HG02571 (cell line): ENCODE results near the gene CBFA2T3.

Experiments used
- ATAC-seq: cut with Tn5 transposase; IDR thresholded peaks from one replicate; pipeline ENCODE4 v1.9.1; 2021; ENCODE audit warnings: mild to moderate bottlenecking, moderate library complexity; ENCODE audit not compliant: unreplicated experiment

The CBFA2T3 gene

DNA sequence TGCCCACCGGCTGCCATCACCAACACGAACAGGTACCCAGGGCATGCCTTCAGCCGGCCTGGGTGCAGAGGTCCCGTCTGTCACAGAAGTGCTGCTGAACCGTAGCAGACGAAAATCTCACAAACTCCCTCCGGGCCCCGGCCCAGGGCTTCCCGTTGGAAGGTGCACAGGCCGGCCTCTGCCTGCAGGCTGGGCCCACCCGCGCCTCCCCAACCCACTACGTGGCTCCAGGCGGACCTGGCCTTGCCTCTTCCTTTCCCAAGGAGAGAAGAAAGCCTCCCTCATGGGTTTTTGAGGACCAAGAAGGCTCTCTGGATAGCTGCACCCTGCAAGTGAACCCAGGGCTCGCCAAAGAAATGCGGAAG, 65.1 kb downstream of the CBFA2T3 start:
- no peak for ATAC-seq

GRCh38 chr16:88911136-88911945, 65.7 kb downstream of the CBFA2T3 start:
- ATAC-seq: no peak

GRCh38 chr16:88910284-88911135, 66.5 kb downstream of the CBFA2T3 start:
- ATAC-seq: no peak

GRCh38 chr16:88909431-88910210, 67.4 kb downstream of the CBFA2T3 start:
- no peak for ATAC-seq

GRCh38 chr16:88908307-88908706, 68.7 kb downstream of the CBFA2T3 start:
- no peak for ATAC-seq

DNA sequence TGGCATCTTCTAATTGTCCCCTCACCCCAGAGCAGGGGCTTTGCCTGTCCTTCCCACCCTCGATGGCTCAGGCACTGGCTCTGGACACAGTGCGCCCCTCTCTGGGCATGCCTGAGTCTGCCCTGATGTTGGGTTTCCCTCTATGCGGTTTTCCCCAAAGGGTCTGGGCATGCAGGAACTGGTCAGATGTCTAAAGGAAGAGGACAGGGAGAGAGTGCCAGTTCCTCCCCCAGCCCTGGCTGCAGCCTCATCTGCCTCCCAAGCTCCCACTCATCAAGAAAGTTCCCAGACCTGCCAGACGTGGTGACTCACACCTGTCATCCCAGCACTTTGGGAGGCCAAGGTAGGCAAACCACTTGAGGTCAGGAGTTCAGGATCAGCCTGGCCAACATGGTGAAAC, 69.2 kb downstream of the CBFA2T3 start:
- ATAC-seq: no peak

GRCh38 chr16:88906535-88907105, 70.4 kb downstream of the CBFA2T3 start:
- no peak for ATAC-seq

DNA sequence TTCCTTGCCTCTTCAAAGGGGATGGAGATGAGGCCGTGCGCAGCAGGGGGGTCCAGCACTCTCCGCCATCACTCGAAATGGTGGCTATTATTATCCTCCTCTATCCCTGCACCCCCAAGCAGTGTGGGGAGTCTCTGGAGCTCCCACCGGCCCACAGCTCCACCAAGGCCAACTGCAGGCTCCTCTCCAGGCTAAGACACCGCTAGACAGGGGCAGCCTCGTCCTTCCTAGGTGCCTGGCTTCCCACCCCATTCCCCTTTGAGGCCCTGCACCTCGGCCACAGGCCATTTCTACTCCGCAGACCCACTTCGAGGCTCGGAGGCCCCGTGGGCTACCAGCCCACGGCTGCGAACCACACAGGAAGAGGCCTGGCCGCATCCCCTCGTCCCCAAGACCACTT, 71.0 kb downstream of the CBFA2T3 start:
- no peak for ATAC-seq

DNA sequence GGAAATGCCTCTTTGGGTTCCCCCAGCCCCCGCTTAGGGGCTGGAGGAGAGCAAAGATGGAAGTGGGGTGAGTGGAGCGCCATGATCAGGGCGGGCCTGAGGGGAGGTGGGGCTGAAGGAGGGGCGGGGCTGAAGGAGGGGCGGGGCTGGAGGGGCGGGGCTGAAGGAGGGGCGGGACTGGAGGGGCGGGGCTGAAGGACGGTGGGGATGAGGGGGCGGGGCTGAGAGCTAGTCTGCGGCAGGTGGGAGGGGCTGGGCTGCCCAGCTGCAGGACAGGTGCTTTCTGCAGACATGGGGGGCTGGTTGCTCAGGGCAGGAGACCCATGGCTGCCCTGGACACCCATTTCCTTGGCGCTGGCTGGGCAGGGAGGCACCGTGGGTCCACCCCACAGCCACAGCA, 71.4 kb downstream of the CBFA2T3 start:
- no peak for ATAC-seq

GRCh38 chr16:88904676-88905365, 72.2 kb downstream of the CBFA2T3 start:
- no peak for ATAC-seq

DNA sequence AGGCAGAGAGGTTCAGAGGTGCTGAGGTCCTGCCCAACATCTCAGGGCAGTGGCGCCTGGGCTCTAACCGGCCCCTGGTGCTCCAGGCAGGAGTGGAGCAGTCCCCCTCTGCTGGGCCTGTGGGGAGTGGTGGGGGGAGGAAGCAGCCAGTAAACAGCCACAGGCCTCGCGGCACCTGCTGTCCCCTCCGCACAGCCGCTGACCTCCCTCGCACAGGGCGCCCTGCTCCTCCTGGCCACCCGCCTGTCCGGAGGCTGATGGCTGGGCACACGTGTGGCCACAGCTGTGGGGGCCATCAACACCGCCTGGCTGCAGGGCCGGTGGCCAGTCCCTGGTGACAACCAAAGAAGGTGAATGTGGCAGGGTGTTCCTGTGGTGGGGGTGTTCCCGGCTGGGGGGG, 73.7 kb downstream of the CBFA2T3 start:
- ATAC-seq: no peak

DNA sequence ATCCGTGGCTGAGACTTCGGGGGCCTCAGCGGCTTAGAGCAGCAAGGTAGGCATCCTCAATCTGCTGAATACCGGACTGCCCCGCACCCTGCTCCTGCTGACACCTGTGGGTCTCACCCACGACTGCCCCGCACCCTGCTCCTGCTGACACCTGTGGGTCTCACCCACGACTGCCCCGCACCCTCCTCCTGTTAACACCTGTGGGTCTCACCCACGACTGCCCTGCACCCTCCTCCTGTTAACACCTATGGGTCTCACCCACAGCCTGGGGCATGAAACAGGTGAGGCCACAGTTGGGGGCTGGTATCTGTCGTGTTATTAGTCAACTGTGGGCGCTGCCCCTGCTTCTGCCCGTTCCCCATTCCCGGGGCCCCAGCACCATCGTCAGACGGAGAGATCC, 74.3 kb downstream of the CBFA2T3 start:
- ATAC-seq: no peak

GRCh38 chr16:88901718-88902337, 75.2 kb downstream of the CBFA2T3 start:
- no peak for ATAC-seq

GRCh38 chr16:88900662-88901052, 76.3 kb downstream of the CBFA2T3 start:
- no peak for ATAC-seq

DNA sequence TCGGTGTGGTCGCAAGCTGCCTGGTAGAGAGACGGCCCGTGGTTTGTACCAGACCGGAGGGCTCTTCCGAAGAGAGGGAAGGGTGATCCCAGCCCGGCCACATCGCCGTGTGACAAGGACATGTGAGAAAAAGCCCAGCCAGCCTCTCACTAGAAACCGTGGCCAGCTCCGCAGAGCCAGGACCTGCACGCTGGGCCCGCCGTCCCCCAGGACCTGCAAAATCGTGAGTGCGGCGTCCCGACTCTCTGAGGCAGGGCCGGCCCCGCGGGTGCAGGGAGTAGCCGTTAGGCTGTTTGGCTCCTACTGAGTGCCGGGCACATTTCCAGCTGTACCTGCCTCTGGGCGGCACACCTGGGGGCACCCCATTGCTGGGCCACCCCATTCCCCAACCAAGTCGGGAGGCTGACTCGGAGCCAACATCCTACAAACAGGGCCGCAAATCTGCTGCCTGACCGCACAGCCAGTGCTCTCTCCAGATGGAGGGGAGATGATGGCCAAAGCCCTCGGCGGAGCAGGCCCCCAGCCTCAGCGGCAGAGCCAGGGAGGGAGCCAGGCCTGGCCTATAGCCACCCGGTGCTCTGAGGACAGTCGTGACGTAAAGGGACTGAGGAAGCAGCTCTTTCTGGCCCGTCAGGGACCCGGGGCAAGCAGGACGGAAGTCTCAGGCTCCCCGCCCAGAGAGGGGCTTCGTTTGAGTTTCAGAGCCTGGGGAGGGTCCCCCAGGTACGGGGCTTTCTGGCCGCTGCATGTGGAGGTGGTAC, 76.9 kb downstream of the CBFA2T3 start:
- no peak for ATAC-seq

DNA sequence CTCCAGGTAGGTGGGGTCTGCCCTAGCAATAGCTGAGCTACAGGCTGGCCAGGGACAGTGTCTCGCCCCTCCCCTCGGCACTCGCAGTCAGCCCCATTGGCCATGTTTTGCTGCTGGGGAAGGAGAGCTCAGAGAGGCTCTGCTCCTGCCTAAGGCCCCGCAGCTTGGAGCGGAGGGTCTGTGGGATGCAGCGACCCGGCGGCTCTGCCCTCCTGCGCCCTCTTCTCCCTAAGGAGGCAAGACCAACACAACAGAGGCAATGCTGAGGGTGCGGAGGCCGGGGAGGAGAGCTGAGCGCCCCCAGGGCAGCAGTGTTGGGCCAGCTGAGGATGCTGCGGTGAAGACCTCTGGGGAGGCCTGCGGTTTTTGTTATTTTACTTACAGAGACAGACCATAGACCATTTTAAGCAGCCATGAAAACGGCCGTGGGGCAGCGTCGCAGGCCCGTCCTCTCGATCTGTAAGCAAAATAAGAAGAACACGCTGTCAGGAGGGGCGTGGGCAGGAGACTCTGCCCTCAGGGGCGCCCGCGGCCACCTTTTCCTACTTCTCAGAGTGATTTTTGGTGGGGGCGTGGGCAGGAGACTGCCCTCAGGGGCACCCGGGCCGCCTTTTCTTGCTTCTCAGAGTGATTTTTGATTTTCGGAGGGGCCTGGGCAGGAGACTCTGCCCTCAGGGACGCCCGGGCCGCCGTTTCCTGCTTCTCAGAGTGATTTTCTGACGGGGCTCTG, 79.1 kb downstream of the CBFA2T3 start:
- ATAC-seq: no peak

DNA sequence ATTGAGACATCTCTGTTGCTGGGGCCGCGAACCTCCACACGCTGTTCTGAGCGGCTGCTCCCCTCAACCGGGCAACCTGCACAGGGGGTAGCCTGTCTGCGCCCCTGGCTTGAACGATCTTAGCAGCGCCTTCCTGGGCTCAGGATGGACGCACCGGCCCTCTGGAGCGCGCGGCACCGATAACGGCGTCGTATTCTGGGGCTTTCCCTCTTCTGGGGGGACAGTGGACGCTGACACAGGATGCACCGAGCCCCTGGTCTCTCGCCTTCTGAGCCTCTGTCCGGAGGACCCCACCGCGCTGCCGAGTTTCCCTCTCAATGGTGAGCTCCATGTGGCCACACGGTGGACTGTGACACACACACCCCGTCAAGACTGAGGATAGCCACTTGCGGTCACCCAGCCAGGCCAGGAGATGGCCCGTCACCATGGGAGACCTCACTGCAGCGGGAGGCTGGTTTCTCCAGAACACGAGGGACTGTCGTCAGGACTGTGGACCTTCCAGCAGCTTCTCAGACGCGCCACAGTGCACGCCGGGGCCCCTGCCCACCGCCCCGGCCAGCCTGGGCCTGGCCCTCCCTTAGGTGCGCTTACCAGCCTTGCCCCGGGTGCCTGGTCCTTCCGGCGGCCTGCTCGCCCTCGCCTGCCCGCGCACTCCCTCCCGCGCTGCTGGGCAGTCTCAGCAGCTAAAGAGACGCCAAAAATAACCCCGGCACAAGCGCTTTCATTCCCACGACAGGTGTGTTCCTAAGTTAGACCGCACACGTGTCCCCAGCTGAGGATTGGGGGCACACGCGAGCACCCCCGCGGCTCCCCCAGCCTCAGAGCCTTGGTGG, 80.6 kb downstream of the CBFA2T3 start:
- no peak for ATAC-seq

DNA sequence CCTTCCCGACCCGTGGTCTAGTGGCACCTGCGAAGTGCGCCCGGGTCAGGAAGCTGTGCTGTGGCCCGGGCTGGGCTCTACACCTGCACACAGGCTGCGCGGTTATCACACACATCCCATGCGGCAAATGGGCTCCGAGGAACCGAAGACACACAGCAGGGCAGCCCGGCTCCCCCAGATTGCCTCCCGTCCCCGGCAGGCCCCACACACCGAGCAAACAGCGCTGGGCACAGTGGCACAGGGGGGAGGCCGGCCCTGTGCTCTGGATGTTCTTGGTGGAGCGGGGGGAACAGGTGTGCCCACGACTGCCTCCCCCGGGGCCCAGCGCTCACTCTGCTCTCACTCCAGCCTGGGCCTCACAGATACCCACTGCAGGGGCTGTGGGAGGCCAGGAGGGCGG, 81.7 kb downstream of the CBFA2T3 start:
- no peak for ATAC-seq
